Mucosa of descending colon (tissue), 3 donors: ENCODE results near the gene ZFAND6. TPM values are rescaled to one million over a fixed set of nuclear protein-coding genes. Genes with fewer than 3 reads are reported as not detected.
A peak's percentile ranks its signal among the peaks of the same experiment; 100 is the strongest.

Experiments used
- ATAC-seq: fragments of 200-7000 bp; cut with Tn5 transposase; one replicate; pipeline ENCODE4 v1.9.1; 2020; ENCODE audit warnings: mild to moderate bottlenecking, moderate library complexity
- DNase-seq, 3 donors: peaks; one replicate each; pipeline ENCODE4 v3.0.0-alpha.2; 2020
- H3K36me3 ChIP-seq: fragments of 200-600 bp; one replicate; pipeline ENCODE4 v1.8.0; 2021; ENCODE audit warnings: low read depth, mild to moderate bottlenecking
- H3K4me1 ChIP-seq: fragments of 200-600 bp; one replicate; pipeline ENCODE4 v1.8.0; 2021; ENCODE audit warnings: low read depth, mild to moderate bottlenecking
- H3K4me3 ChIP-seq: fragments of 200-600 bp; one replicate; pipeline ENCODE4 v1.8.0; 2021; ENCODE audit warnings: mild to moderate bottlenecking
- H3K9me3 ChIP-seq: fragments of 200-600 bp; one replicate; pipeline ENCODE4 v1.8.0; 2021; ENCODE audit warnings: mild to moderate bottlenecking
- CTCF ChIP-seq: fragments of 200-600 bp; IDR thresholded peaks from one replicate; pipeline ENCODE4 v1.8.0; 2022; ENCODE audit warnings: antibody characterized with exemption, mild to moderate bottlenecking
- intact Hi-C, 2 donors: fragments of 100-400 bp; cut with DNase I in 1 of 2; cut with micrococcal nuclease in 1 of 2; formaldehyde crosslinking; loops; one replicate each; pipeline versions ENCODE4 v1.11.0 to v1.11.1; 2022; cut with DNase I, micrococcal nuclease
- total RNA-seq, 3 donors: library from RNA; stranded (reverse); fragmentation: NEBNext Ultra II Directional in 2 of 3; extraction: Animal tissue kit (Norgen Biotek cat#: 25700) in 2 of 3; gene quantifications; one replicate each; pipeline versions ENCODE4 v1.2.1 to v1.2.4, GENCODE V29; 2021 to 2023
- donor health status: DM: no; HTN: no; CAD: no; lungs with moderate emphysema.
- donor health status: DM: no; HTN: no; CAD: no.
- donor health status: DM: no; HTN: yes; CAD: no.

The ZFAND6 gene
- total RNA-seq, 3 donors from 2014 or later: 73.0 to 83.3 (median 76.5) TPM

GRCh38 chr15:80138961-80139360, 79.5 kb downstream of the ZFAND6 start:
- no peak for TF ChIP-seq CTCF
- Histone ChIP-seq H3K4me1 (no peaks in the 10 kb centered on the region), H3K36me3 (no peaks in the 10 kb centered on the region), H3K4me3 (no peak overlapping the region), H3K9me3 (no peaks in the 10 kb centered on the region)
- no peak for DNase-seq
- no peak for ATAC-seq
- intact Hi-C loops: no loop called here

- no peak for ATAC-seq
- intact Hi-C loops: loop anchor here in 1 of 2 donors (10.0 kb wide), 1 partner anchor 66 kb away; no protein-coding TSS in a partner anchor
- Histone ChIP-seq H3K9me3 (no peaks in the 10 kb centered on the region), H3K36me3 (no peaks in the 10 kb centered on the region), H3K4me3 (no peak overlapping the region), H3K4me1 (no peaks in the 10 kb centered on the region)
- no peak for TF ChIP-seq CTCF
- DNase-seq: no peak
Measured at GRCh38 chr15:80140909-80141308, 81.4 kb downstream of the ZFAND6 start.

- ATAC-seq: peak; percentile 46
- no peaks in the 10 kb centered on the region for H3K4me1 ChIP-seq
- DNase-seq: no peak
- no peak overlapping the region for H3K4me3 ChIP-seq
- intact Hi-C loops: loop anchor here in 1 of 2 donors (10.0 kb wide), 1 partner anchor 67 kb away; no protein-coding TSS in a partner anchor
- no peaks in the 10 kb centered on the region for H3K36me3 ChIP-seq
- H3K9me3 ChIP-seq: no peaks in the 10 kb centered on the region
- TF ChIP-seq CTCF: no peak
Measured at GRCh38 chr15:80141916-80142598, 82.6 kb downstream of the ZFAND6 start.

GRCh38 chr15:80142646-80143045, 83.2 kb downstream of the ZFAND6 start:
- H3K4me1 ChIP-seq: no peaks in the 10 kb centered on the region
- H3K4me3 ChIP-seq: no peak overlapping the region
- no peak for TF ChIP-seq CTCF
- intact Hi-C loops: loop anchor here in 1 of 2 donors (10.0 kb wide), 1 partner anchor 68 kb away; no protein-coding TSS in a partner anchor
- H3K36me3 ChIP-seq: no peaks in the 10 kb centered on the region
- H3K9me3 ChIP-seq: no peaks in the 10 kb centered on the region
- ATAC-seq: no peak
- no peak for DNase-seq

GRCh38 chr15:80151148-80151547, 91.7 kb downstream of the ZFAND6 start:
- DNase-seq (no peak), ATAC-seq (no peak)
- Histone ChIP-seq H3K9me3 (no peaks in the 10 kb centered on the region), H3K4me3 (no peak overlapping the region), H3K4me1 (peaks cover 10% of the 10 kb centered on the region), H3K36me3 (no peaks in the 10 kb centered on the region)
- TF ChIP-seq CTCF: no peak
- intact Hi-C loops: no loop called here
